ELF-1 (cell line): ENCODE measurements around the gene PPP3CB.
"Not testable (repeated sequence)": the region's sequence is repeated elsewhere in the genome, so short reads cannot be mapped to it uniquely, and the experiment has no call there.

ENCODE experiments used
- DNase-seq: peaks from one replicate; pipeline ENCODE4 v3.0.0-alpha.2; 2016; ENCODE audit warnings: low read depth, low spot score

PPP3CB gene

DNA sequence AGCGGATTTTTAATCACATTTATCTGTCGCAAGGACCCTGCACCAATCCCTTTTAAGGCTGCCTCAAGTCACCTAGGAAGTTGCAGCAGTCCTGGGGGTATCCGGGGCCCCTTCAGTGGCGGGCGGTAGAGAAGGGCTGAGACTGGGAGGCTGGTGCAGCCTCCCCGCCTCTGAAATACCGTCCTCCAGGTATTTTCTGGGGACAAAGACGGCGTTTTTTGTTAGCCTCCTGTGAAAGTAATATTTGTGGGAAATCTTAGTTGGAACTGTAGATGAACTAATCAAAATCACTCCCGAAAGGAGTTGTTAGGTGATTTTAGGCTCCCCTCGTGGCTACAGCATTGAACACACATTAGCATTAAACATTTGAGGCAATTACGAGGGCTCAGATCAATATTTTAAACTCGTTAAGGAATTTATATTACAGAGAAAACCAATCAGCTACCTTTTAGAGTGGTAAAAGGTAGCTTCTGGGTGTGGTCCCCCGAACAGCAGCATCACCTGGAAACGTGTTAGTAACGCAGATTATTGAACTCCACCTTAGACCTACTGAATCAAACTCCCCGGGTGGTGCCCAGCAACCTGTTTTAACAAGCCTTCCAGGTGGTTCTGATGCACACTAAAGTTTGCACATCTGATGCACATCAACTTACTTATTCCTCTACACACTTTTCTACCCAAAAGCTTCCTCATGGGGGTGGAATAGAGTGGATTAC is 81.4 kb downstream of the PPP3CB start:
- DNase-seq: no peak

DNA sequence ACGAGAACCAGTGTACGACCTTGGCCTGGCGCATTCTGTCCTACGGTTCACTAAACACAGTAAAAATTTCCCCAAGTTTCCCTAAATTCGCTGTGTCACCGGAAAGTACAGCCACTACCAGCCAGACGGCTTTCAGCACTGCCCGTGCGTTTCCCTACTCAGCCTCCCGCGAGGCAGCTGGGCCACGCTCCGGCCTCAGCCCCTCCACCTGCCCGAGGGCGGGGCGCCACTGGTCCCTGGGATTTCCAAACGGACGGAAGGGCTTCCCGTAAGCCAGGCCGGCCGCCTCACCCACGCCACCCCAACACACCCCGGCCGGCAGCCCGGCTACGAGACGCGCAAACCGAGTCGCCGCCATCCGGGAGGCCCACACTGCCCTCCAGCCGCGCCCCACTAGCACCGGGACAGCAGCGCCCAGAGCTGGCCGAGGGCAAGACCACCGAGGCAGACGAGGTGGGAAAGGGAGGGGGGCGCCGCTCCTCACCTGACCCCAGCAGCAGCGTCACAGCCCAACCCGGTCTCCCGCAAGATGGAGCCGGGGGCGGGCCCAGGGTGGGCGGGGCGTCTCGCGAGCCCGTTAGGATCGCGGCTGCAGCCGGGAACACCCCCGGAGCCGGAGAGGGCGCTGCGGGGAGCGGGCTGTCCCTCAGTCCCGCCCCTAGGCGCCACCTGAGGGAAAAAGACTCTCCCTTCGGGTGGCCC is 82.1 kb downstream of the PPP3CB start, which contains the start of gene ANXA7:
Gene ANXA7 (minus strand): TSS at position 531 of the 702 bp plus-strand sequence. CDS start 13,202 bp downstream, outside the sequence.
- DNase-seq: peak; percentile 95

DNA sequence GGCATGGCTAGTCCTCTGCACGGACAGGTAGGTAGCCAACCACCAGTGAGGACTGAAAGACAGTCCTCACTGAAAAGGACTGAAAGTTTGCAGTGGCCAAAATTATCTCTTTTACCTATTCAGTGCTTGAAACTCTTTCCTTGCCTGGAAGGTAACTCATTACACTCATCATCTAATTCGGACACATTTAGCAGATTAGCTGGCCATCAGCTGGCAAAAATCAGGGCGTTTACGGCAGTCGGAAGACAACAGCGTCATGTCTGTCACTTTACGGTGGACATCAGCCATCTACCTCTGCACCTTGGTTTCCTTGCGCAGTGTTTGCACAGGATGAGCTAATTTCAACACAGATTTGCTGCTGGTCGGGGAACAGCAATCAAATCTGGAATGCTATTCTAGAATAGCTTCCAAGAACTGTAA is 82.7 kb downstream of the PPP3CB start:
- no peak for DNase-seq

DNA sequence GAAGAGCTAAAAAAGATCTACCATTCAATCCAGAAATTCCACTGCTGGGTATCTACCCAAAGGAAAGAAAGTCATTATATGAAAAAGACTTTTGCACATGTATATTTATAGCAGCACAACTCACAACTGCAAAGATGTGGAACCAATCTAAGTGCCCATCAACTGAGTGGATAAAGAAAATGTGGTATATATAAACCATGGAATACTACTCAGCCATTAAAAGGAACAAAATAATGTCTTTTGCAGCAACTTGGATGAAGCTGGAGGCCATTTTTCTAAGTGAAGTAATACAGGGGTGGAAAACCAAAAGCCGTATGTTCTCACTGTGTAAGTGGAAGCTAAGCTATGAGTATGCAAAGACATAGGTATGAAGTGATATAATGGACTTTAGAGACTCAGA is 84.9 kb downstream of the PPP3CB start:
- DNase-seq: no peak

DNA sequence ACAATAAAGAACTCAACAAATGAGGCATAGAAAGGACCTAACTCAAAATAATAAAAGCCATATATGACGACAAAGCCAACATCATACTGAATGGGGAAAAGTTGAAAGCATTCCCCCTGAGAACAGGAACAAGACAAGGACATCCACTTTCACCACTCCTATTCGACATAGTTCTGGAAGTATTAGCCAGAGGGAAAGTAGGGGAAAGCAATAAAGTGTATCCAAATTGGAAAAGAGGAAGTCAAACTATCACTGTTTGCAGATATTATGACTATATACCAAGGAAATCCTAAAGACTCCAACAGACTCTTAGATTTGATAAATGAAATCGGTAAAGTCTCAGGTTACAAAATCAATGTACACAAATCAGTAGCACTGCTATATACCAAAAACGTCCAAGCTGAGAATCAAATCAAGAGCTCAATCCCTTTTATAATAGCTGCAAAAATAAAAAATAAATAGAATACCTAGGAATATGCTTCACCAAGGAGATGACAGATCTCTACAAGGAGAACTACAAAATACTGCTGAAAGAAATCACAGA is 86.8 kb downstream of the PPP3CB start:
- no peak for DNase-seq

DNA sequence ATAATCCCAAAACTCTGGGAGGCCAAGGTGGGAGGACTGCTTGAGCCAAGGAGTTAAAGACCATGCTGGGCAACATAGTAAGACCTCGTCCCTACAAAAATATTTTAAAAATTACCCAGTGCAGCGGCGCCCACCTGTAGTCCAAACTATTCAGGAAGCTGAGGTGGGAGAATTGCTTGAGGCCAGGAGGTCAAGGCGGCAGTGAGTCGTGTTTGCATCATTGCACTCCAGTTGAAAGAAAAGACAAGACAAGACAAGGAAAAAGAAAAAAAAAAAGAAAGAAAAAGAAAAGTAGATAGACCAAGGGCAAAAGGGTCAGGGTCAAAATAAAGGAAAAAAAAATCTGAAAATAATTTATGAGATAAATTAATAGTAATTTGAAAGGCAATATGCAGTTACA is 87.8 kb downstream of the PPP3CB start:
- DNase-seq: no peak

DNA sequence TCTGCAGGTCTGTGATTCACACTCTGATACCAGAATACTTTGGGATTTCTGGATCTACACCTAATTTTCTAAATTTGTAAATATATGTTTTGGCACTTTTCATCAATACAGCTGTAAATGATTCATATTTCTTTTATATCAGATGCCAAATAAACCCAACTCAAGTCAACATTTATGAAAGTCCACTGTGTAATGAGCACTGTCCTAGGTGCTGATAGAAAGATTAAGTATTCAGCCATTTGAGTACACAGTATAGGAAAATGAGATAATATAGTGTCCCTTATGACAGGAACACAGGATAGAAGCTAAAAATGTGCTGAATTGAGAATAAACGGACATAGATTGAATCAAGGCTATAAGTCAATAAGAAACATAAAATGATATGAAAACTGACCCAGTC is 88.3 kb downstream of the PPP3CB start:
- DNase-seq: no peak

DNA sequence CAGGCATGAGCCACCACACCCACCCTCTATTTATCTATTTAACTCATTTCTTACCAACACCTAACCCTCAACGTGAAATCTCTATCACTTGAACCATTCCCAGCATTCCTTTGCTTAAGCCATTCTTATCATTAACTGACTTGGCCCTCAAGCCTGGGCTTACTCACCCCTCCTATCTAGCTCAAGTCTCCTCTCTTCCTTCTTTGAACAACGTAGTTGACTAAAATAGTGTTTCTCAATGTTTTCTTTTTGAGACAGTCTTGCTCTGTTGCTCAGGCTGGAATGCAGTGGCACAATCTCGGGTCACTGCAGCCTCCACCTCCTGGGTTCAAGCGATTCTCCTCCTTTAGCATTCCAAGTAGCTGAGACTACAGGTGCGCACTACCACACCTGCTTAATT is 89.0 kb downstream of the PPP3CB start:
- DNase-seq: no peak

DNA sequence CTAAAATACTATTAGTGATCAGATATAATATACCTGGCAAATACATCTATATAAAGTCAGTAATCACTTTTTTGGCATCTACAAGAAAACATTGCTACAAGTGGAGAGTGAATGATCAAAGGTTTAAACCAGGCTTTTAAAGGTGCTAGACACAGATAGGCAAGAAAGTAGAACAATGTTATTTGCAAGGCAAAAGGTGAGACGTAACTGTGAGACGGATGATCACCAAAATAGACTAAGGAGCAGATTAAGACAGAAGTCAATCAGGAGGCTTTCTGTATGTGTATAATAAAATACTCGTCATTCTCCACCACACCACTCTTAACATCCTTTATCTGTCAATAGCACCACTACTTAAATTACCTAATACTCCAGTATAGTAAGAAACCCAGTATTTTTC is 90.3 kb downstream of the PPP3CB start:
- DNase-seq: no peak

DNA sequence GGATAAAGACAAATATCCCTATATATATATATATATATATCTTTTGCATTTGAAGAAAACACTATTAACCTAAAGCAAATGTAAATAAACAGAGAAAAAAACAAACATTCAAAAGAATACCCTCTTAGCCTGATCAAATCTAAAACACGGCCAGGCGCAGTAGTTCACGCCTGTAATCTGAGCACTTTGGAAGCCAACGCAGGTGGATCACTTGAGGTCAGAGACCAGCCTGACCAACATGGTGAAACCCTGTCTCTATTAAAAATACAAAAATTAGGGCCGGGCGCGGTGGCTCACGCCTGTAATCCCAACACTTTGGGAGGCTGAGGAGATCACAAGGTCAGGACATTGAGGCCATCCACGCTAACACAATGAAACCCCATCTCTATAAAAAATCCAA is 91.1 kb downstream of the PPP3CB start:
- DNase-seq: no peak

DNA sequence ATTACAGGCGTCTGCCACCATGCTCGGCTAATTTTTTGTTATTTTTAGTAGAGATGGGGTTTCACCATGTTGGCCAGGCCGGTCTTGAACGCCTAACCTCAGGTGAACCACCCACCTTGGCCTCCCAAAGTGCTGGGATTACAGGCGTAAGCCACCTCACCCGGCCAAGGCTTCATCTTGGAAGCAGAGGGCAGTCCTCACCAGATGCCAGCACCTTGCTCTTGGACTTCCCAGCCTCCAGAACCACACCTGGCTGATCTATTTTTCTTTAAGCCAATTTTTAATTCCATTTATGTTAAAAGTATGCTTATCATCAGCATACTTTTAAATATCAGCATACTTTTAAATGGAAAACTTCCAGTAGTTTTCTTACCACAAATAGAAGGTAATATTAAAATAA is 94.2 kb downstream of the PPP3CB start:
- no peak for DNase-seq

DNA sequence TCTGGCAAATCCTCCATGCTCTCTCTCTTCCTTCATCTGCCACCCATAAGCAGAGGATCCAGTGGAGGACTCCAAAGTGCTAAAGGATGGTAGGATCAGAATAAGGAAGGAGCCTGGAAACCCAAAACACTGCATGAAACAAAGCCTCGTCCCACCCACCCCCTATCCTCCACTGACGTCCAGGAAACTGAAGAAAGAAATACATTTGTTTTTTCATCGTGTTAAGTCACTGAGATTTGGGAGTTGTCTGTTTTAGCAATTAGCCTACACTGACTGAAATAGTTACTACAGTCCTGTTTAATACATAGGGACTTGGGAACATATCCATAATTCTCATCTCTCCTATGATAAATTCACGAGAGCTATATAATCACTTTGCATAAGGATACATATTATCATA is 96.8 kb downstream of the PPP3CB start:
- DNase-seq: no peak

DNA sequence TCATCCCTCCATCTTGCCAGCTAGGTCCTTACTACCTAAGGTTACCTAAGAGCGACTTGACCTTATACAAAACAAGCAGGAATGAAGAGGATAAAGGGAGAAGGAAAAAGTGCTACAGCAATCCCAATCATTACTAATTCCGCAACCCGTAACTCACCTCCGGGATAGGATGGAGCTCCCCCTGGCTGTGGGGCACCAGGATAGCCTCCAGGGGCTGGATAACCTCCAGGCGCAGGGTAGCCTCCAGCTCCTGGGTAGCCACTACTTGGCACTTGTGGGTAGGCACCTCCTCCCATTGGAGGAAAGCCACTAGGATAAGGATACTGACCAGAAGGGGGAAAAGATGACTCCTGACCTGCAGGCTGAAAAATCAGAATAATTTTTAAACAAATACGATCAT is 97.8 kb downstream of the PPP3CB start:
- peak; percentile 22 for DNase-seq

DNA sequence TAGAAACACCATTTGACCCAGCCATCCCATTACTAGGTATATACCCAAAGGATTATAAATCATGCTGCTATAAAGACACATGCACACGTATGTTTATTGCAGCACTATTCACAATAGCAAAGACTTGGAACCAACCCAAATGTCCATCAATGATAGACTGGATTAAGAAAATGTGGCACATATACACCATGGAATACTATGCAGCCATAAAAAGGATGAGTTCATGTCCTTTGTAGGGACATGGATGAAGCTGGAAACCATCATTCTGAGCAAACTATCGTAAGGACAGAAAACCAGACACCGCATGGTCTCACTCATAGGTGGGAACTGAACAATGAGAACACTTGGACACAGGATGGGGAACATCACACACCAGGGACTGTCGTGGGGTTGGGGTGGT is 101.5 kb downstream of the PPP3CB start:
- DNase-seq: not testable (repeated sequence)

DNA sequence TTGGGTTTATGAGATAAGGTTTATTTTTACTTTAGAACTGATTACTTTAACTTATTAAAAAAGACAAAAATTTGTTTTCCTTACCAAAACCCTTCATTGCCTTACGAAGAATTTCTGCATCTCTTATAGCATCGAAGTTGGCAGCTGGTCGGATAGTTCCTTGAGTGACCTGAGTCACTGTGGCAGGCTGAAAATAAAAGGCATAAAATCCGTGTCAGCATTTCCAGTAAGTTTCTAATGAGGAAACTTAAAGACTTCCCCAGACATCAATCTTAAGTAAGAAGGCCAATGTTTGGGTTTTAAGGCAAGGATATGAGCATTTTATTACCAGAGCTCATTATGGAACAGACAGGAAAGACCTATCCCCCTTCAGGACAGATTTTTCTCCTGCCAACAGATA is 107.6 kb downstream of the PPP3CB start:
- DNase-seq: no peak

DNA sequence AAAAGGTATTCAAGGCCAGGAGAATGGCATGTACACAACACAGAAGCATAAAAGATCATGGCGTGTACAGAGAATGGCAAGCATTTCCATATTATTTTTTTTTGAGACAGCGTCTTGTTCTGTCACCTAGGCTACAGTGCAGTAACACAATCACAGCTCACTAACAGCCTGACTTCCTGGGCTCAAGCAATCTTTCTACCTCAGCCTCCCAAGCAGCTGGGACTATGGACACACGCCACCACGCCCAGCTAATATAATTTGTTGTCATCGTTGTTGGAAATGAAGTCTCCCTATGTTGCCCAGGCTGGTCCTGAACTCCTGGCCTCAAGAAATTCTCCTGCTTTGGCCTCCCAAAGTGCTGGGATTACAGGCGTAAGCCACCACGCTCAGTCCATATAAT is 109.2 kb downstream of the PPP3CB start:
- DNase-seq: no peak
